HG03135 (cell line): ENCODE results near the gene SRPK2.
"Not testable (repeated sequence)": the region's sequence is repeated elsewhere in the genome, so short reads cannot be mapped to it uniquely, and the experiment has no call there.

ENCODE experiments used
- ATAC-seq: cut with Tn5 transposase; IDR thresholded peaks from one replicate; pipeline ENCODE4 v1.9.1; 2021; ENCODE audit warnings: mild to moderate bottlenecking, moderate library complexity; ENCODE audit not compliant: unreplicated experiment

The SRPK2 gene

GRCh38 chr7:105198223-105198622 lies 190.5 kb downstream of the SRPK2 start:
- ATAC-seq, result no peak

GRCh38 chr7:105196473-105196872 lies 192.2 kb downstream of the SRPK2 start:
- no peak for ATAC-seq

- no peak for ATAC-seq
These were observed 192.8 kb downstream of the SRPK2 start for GRCh38 chr7:105195891-105196290.

- not testable (repeated sequence) for ATAC-seq
These were observed 193.8 kb downstream of the SRPK2 start for GRCh38 chr7:105194959-105195358.

- ATAC-seq, result no peak
These were observed 197.4 kb downstream of the SRPK2 start for GRCh38 chr7:105191331-105191730.

- ATAC-seq, result no peak
These were observed 198.7 kb downstream of the SRPK2 start for GRCh38 chr7:105189859-105190492.

- no peak for ATAC-seq
These were observed 200.5 kb downstream of the SRPK2 start for GRCh38 chr7:105188201-105188600.

GRCh38 chr7:105187302-105188169 lies 201.2 kb downstream of the SRPK2 start:
- ATAC-seq, result no peak

GRCh38 chr7:105185290-105186010 lies 203.3 kb downstream of the SRPK2 start:
- ATAC-seq, result no peak

- ATAC-seq, result no peak
These were observed 208.7 kb downstream of the SRPK2 start for GRCh38 chr7:105180002-105180401.

GRCh38 chr7:105178928-105179541 lies 209.7 kb downstream of the SRPK2 start:
- ATAC-seq, result no peak

- no peak for ATAC-seq
These were observed 210.5 kb downstream of the SRPK2 start for GRCh38 chr7:105178177-105178576.

- ATAC-seq, result no peak
These were observed 211.7 kb downstream of the SRPK2 start for GRCh38 chr7:105177026-105177425.

GRCh38 chr7:105173586-105173985 lies 215.1 kb downstream of the SRPK2 start:
- ATAC-seq, result no peak

GRCh38 chr7:105164751-105165150 lies 224.0 kb downstream of the SRPK2 start:
- no peak for ATAC-seq

GRCh38 chr7:105163718-105164117 lies 225.0 kb downstream of the SRPK2 start:
- no peak for ATAC-seq

- no peak for ATAC-seq
These were observed 227.4 kb downstream of the SRPK2 start for GRCh38 chr7:105161366-105161765.

- no peak for ATAC-seq
These were observed 231.4 kb downstream of the SRPK2 start for GRCh38 chr7:105157278-105157677.

- ATAC-seq, result no peak
These were observed 232.0 kb downstream of the SRPK2 start for GRCh38 chr7:105156731-105157130.

GRCh38 chr7:105154084-105154483 lies 234.6 kb downstream of the SRPK2 start:
- no peak for ATAC-seq

- ATAC-seq, result no peak
These were observed 235.2 kb downstream of the SRPK2 start for GRCh38 chr7:105153531-105153930.
